Measurements from ENCODE around the gene RFWD3. TPM values are rescaled to one million over a fixed set of nuclear protein-coding genes. Genes with fewer than 3 reads are reported as not detected.

RFWD3 gene, protein sequence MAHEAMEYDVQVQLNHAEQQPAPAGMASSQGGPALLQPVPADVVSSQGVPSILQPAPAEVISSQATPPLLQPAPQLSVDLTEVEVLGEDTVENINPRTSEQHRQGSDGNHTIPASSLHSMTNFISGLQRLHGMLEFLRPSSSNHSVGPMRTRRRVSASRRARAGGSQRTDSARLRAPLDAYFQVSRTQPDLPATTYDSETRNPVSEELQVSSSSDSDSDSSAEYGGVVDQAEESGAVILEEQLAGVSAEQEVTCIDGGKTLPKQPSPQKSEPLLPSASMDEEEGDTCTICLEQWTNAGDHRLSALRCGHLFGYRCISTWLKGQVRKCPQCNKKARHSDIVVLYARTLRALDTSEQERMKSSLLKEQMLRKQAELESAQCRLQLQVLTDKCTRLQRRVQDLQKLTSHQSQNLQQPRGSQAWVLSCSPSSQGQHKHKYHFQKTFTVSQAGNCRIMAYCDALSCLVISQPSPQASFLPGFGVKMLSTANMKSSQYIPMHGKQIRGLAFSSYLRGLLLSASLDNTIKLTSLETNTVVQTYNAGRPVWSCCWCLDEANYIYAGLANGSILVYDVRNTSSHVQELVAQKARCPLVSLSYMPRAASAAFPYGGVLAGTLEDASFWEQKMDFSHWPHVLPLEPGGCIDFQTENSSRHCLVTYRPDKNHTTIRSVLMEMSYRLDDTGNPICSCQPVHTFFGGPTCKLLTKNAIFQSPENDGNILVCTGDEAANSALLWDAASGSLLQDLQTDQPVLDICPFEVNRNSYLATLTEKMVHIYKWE
- 10 to 100 TPM; 13.5 to 32.8 (median 21.0) TPM for total RNA-seq

GRCh38 chr16:74666425-74667254, at the start of gene RFWD3:
RFWD3 (minus strand) TSS chr16:74666877; CDS start chr16:74661449, 5,428 bp downstream.
- Histone ChIP-seq H3K36me3 (peaks cover 0 to 42% (median 0%) of the 10 kb centered on the region in 3 donors), H3K27ac (peak within 1 kb of the TSS; percentile 20 to 80 (median 56)), H3K4me3 (peak within 1 kb of the TSS; percentile 74 to 98 (median 88)), H3K9me3 (no peaks in the 10 kb centered on the region), H3K4me1 (peaks cover 0 to 32% (median 7%) of the 10 kb centered on the region in 4 donors), H3K27me3 (no peaks in the 10 kb centered on the region)
- peak; percentile 94 to 97 for DNase-seq (ENCODE audit: low spot score in 2 of 2)
- WGBS, 2 donors = 0 to 1% methylated on average over 38 to 58 of the region's 63 CpGs
- TF ChIP-seq CTCF (IDR thresholded peaks at IDR 0.05) (peak in 1 of 5 experiments; percentile 23), EP300 (IDR thresholded peaks at IDR 0.05) (peak; percentile 25 to 54), POLR2A (IDR thresholded peaks at IDR 0.05) (peak in 1 of 2 donors; percentile 14)

GRCh38 chr16:74716355-74716754, 49.7 kb upstream of the RFWD3 start:
- peaks cover 0 to 28% (median 0%) of the 10 kb centered on the region in 3 donors for H3K36me3 ChIP-seq
- no peak overlapping the region for H3K27ac ChIP-seq
- H3K4me1 ChIP-seq = peaks cover 0 to 10% (median 0%) of the 10 kb centered on the region in 4 donors
- no peak for DNase-seq (ENCODE audit: low spot score in 2 of 2)
- TF ChIP-seq CTCF (IDR thresholded peaks at IDR 0.05) (no peak), EP300 (IDR thresholded peaks at IDR 0.05) (no peak), POLR2A (IDR thresholded peaks at IDR 0.05) (no peak)
- no peaks in the 10 kb centered on the region for H3K27me3 ChIP-seq
- WGBS, 2 donors = 88% methylated on average over 15 of the region's 15 CpGs
- no peaks in the 10 kb centered on the region for H3K9me3 ChIP-seq
- H3K4me3 ChIP-seq = no peak overlapping the region

- WGBS, 2 donors = 86 to 88% methylated on average over 5 to 10 of the region's 10 CpGs
- no peak for TF ChIP-seq EP300 (IDR thresholded peaks at IDR 0.05)
- no peak for TF ChIP-seq POLR2A (IDR thresholded peaks at IDR 0.05)
- no peak for TF ChIP-seq CTCF (IDR thresholded peaks at IDR 0.05)
- Histone ChIP-seq H3K4me3 (no peak overlapping the region), H3K4me1 (peaks cover 0 to 15% (median 0%) of the 10 kb centered on the region in 4 donors), H3K9me3 (no peaks in the 10 kb centered on the region), H3K27me3 (no peaks in the 10 kb centered on the region), H3K27ac (peak overlapping the region in 2 of 4 donors; percentile 33 to 75), H3K36me3 (peaks cover 0 to 20% (median 0%) of the 10 kb centered on the region in 3 donors)
- no peak for DNase-seq (ENCODE audit: low spot score in 2 of 2)
These were observed 47.2 kb upstream of the RFWD3 start for GRCh38 chr16:74713876-74714275.

GRCh38 chr16:74713325-74713724, 46.6 kb upstream of the RFWD3 start:
- DNase-seq (ENCODE audit: low spot score in 2 of 2) = no peak
- no peak for TF ChIP-seq CTCF (IDR thresholded peaks at IDR 0.05)
- TF ChIP-seq EP300 (IDR thresholded peaks at IDR 0.05) = no peak
- TF ChIP-seq POLR2A (IDR thresholded peaks at IDR 0.05) = no peak
- WGBS, 2 donors = 56 to 58% methylated on average over 10 of the region's 10 CpGs
- peak overlapping the region in 2 of 4 donors; percentile 33 to 75 for H3K27ac ChIP-seq
- no peaks in the 10 kb centered on the region for H3K27me3 ChIP-seq
- peaks cover 0 to 14% (median 0%) of the 10 kb centered on the region in 3 donors for H3K36me3 ChIP-seq
- H3K4me3 ChIP-seq = no peak overlapping the region
- peaks cover 0 to 15% (median 0%) of the 10 kb centered on the region in 4 donors for H3K4me1 ChIP-seq
- no peaks in the 10 kb centered on the region for H3K9me3 ChIP-seq
